Daoy (cell line): Measurements from ENCODE around the gene TMEM267. TPM values are rescaled to one million over a fixed set of nuclear protein-coding genes. Genes with fewer than 3 reads are reported as not detected.

ENCODE experiments used
- DNase-seq: peaks from one replicate; pipeline ENCODE4 v3.0.0-alpha.2; 2015; ENCODE audit warnings: low read depth
- total RNA-seq: library from RNA; depleted of rRNA; stranded (reverse); fragments of >200 nt; shearing (Covaris generic); gene quantifications from 2 replicates; pipeline ENCODE4 v1.2.3, GENCODE V29; 2014; rRNA removed

TMEM267 gene
- total RNA-seq, 1 experiment from 2014 or later, result 11.9 TPM

DNA sequence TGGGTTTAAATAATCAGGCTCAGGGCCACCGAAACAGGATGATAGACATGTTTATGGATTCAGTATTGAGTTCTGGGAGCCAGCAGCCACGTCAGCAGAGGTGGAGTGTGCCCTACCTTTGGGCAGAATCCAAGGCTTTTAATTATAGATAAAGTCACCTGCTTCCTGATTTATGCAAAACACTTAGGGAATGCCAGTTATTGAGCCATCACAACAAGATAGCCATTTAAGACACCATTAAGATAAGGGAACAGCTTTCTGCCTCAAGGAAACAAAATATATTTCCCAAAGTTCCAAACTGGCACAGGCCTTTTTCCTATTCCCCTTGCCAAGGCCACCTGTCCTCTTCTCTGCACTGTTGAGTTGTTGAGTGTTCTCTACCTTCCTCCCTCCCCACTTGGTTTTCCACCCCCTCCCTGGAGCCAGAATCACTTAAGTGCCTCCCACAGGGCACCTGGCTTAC, 73.8 kb downstream of the TMEM267 start:
- no peak for DNase-seq

DNA sequence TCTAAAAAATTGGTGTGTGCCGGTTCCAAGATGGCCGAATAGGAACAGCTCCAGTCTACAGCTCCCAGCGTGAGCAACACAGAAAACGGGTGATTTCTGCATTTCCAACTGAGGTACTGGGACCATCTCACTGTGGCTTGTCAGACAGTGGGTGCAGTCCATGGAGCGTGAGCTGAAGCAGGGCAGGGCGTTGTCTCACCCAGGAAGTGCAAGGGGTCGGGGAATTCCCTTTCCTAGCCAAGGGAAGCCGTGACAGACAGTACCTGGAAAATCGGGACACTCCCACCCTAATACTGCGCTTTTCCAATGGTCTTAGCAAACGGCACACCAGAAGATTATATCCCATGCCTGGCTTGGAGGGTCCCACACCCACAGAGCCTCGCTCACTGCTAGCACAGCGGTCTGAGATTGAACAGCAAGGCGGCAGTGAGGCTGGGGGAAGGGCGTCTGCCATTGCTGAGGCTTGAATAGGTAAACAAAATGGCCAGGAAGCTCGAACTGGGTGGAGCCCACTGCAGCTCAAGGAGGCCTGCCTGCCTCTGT, 81.1 kb downstream of the TMEM267 start:
- peak; percentile 19 for DNase-seq

DNA sequence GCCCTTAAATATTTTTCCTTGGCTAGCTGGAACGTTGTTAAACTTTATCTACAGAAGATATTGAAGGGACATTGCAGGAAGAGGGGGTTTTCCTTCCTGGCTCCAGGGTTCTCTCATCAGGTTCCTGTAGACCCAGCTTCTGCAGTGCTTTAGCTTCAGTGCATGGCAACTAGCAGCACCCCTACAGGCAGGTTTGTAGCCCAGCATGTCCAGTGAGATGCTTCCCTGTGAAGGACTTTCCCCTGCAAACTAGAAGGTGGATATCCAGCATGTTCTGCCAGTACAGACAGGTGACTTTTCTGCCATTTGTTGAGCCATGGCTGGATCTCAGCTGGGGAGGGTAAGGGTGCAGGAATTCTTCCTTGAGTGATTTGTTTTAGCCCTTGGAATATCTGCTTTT, 81.8 kb downstream of the TMEM267 start:
- peak; percentile 23 for DNase-seq

DNA sequence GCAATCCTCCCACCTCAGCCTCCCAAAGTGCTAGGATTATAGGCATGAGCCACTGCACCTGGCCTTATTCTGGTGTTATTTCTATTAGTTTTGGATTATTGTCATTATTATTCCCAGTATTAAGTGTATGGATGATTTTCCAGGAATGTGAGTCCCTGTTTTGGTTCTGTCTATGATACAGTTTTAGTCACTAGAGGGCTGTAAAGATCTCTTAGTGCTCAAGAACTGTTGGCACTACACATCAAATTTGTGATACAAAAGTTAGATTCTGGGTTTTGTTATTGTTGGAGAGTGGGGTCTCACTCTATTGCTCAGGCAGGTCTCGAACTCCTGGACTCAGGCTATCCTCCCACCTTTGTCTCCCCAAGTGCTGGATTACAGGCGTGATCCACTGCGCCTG, 83.6 kb downstream of the TMEM267 start:
- no peak for DNase-seq

DNA sequence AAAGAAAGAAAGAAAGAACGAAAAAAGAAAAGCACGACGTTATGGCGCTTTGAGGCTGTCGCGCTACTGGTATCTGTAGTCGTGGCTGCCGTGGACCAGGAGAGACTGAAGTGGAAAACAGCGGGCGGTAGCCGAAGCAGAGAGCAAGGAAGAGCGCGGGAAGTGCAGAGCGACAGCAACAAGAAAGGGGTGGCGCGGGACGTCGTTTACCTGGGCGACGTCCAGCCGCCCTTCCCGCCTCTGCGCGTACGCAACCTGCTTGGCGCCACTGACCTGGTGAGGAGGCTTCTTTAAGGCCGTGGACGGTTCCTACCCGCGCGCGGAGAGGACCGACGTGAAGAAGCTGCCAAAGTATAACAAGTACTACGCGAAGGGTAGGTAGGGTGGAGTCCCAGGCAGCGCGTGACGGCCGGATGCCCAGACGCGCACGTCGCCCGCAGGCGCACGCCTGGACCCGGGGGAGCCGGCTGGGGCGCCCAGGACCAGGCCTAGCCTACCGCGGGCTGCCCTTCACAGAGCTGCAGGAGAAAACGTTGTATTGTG, 86.8 kb downstream of the TMEM267 start:
- no peak for DNase-seq

Other genes starting within 250 kb of the TMEM267 start
- 11.7 and 23.0 TPM in 2 replicates for gene HMGCS1, start 170.5 kb downstream of the TMEM267 start, total RNA-seq
- gene CCL28, start 71.5 kb downstream of the TMEM267 start, total RNA-seq, result not detected in 2 replicates
- gene C5orf34, start 31.3 kb upstream of the TMEM267 start, total RNA-seq, result 15.6 and 17.2 TPM in 2 replicates
- gene PAIP1, start 73.2 kb upstream of the TMEM267 start, total RNA-seq, result 109 and 131 TPM in 2 replicates
- gene NNT, start 119.3 kb upstream of the TMEM267 start, total RNA-seq, result 16.1 and 17.2 TPM in 2 replicates